ENCODE data around the gene TMEM270.

TMEM270 gene

GRCh38 chr7:73901823-73902597 is 41.1 kb downstream of the TMEM270 start:
- DNase-seq (ENCODE audit: low read depth), result no peak
- TF ChIP-seq CTCF (IDR thresholded peaks at IDR 0.05; ENCODE audit: low read length, missing control alignments), result no peak
- H3K4me3 ChIP-seq (replicated peaks; ENCODE audit: low read depth, low read length), result no peak overlapping the region

DNA sequence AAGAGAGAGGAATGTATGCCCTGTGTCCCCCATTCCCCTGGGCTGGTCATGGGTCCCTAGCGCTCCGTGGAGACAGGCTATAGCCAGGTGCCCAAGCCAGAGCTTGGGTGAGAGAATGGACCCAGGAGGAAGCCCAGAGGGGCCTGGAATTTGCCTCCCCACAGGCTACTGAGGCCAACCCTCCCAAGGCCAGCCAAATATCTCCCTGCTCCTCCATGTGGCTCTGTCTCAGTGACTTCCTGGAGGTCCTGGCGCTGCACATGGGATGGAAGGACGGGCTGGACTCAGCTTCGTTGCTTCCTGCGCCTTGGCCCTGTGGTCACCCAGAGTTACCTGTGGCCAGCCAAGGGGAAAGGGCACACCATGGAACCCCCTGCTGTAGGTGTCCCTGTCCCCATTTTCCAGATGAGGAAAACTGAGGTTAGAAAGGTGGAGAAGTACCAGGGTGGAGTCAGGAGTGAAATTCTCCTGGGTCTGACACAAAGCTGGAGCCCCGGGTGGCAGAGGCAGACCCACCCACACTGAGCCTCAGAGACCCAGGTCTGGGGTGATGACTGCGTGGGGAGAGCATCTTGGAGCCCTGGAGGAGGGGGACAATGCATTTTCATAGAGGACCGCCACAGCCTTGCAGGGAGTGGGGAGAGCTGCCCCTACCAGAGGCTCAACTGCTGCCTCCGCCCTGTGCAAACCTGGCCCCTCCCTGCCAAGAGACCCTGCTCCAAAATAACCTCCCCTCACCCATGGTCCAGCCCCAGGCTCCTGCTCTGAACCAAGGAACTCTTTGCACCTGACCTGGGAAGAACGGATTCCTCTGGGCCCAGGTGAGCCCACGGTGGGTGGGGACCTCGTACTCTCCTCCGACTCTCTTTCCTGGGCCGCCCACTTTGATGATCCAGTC is 42.6 kb downstream of the TMEM270 start:
- no peak overlapping the region for H3K4me3 ChIP-seq (replicated peaks; ENCODE audit: low read depth, low read length)
- TF ChIP-seq CTCF (IDR thresholded peaks at IDR 0.05; ENCODE audit: low read length, missing control alignments), result no peak
- DNase-seq (ENCODE audit: low read depth), result no peak

DNA sequence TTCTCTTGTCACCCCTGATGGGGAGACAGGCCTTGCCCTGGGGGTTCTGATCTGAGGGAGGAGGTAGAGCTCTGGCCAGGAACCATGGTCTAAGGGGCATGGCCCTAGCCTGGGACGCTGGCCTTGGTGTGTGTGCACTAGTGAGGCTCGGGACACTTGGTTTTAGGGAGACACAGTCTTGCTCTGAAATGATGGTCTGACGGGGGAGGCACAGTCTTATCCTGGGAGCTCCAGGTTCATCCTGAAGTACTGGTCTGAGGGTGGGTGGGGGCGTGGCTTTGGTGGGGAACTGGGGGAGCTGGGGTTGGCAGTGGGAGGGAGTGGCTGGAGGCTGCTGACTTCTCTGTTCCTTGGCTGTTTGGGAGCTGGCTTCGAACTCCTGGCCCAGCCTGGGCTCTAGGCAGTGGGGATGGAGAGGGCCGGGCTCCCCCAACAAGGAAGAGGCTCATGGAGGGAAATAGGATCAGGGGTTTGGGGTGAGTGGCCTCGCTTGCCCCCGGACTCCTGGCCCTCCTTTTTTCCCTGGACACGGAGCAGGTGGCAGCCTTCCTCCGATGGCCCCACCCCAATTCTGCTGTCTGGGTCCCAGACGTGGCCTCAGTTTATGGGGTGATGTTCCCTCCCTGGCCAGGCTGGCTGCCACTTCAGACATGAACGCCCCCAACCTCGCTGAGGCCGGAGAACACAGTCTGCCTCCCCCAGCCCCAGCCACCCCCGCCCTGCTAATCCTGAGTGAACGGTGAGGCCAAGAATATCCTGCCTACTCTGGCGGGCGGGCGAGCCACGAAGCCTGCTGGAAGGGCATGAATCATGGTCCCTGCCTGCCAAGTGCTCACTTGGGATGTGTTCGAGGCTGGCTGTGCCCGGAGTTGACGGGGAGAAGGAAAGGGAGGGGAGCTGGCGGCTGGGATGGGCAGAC is 43.5 kb downstream of the TMEM270 start:
- no peak overlapping the region for H3K4me3 ChIP-seq (replicated peaks; ENCODE audit: low read depth, low read length)
- no peak for DNase-seq (ENCODE audit: low read depth)
- TF ChIP-seq CTCF (IDR thresholded peaks at IDR 0.05; ENCODE audit: low read length, missing control alignments), result no peak

DNA sequence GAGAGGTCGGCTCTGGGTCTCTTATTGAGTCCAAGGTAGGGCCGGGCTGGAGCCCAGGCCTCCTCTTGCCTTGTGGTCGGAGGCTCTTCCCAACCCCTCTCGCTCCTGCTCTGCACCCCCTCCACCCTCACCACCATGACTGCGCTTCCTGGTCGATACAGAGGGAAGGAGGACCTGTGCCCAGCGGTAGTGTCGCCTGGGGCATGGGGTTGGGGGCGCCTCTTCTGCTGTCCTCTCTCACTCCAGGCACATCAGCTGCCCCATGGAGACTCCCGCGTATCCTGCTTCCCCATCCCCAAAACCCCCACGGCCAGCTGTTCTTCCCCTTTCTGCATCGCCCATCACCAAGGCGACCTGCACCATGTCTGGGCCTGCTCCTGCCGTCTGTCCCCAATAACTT is 44.4 kb downstream of the TMEM270 start:
- TF ChIP-seq CTCF (IDR thresholded peaks at IDR 0.05; ENCODE audit: low read length, missing control alignments), result no peak
- H3K4me3 ChIP-seq (replicated peaks; ENCODE audit: low read depth, low read length), result no peak overlapping the region
- no peak for DNase-seq (ENCODE audit: low read depth)

DNA sequence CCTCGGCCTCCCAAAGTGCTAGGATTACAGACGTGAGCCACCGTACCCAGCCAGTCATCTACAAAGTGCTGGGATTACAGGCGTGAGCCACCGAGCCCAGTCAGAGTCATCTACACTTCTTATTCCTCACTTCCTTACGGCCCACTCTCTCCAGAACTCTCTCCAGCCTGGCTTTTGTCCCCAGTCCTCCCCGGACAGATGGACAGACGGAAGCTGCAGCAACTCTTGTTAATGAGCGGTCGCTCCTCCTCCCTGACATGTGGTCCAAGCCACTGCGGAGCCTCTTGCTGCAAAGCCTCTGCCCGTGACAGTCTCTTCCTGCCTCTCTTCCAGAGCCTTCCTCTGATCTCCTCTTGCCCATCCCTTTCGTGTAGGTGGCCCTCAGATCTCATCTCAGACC is 45.9 kb downstream of the TMEM270 start:
- H3K4me3 ChIP-seq (replicated peaks; ENCODE audit: low read depth, low read length), result no peak overlapping the region
- no peak for DNase-seq (ENCODE audit: low read depth)
- no peak for TF ChIP-seq CTCF (IDR thresholded peaks at IDR 0.05; ENCODE audit: low read length, missing control alignments)

DNA sequence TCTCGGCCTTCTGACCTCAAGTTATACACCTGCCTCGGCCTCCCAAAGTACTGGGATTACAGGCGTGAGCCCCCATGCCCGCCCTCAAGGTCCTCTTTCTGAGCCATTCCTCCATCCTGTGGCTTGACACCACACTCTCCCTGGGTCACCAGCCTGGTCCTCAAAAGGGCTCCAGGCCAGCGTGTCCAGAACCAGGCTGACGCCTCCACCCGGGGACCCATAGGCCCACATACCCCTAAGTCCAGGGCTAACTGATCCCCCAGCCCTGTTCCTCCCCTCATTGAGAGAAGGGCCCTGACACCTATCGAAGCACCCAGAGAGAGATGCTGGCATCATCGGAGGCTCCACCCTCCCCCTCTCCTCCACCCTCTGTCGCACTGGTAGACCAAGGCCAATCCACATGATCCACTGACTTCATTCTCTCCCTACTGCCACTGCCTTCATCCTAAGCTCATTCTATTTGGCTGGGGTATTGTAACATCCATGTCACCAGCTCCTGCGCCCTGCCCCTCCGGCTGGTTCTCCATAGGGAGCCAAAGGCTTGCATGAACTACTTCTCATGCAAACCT is 46.7 kb downstream of the TMEM270 start:
- no peak overlapping the region for H3K4me3 ChIP-seq (replicated peaks; ENCODE audit: low read depth, low read length)
- DNase-seq (ENCODE audit: low read depth), result no peak
- no peak for TF ChIP-seq CTCF (IDR thresholded peaks at IDR 0.05; ENCODE audit: low read length, missing control alignments)
